Measurements from ENCODE around the gene ATP4B.

ATP4B gene

GRCh38 chr13:113657851-113658741 is at the start of gene ATP4B:
Gene ATP4B (minus strand): TSS chr13:113658198. CDS start chr13:113658144, 54 bp downstream.
- no peak for DNase-seq (ENCODE audit: low read depth)

GRCh38 chr13:113672002-113672651 is 14.1 kb upstream of the ATP4B start:
- no peak for DNase-seq (ENCODE audit: low read depth)

GRCh38 chr13:113671066-113672001 is 13.3 kb upstream of the ATP4B start:
- no peak for DNase-seq (ENCODE audit: low read depth)

GRCh38 chr13:113670541-113670940 is 12.5 kb upstream of the ATP4B start:
- no peak for DNase-seq (ENCODE audit: low read depth)

- no peak for DNase-seq (ENCODE audit: low read depth)
Measured at GRCh38 chr13:113669755-113670341, 11.8 kb upstream of the ATP4B start.

GRCh38 chr13:113669231-113669754 is 11.3 kb upstream of the ATP4B start:
- no peak for DNase-seq (ENCODE audit: low read depth)

- DNase-seq (ENCODE audit: low read depth): no peak
Measured at GRCh38 chr13:113668491-113668971, 10.5 kb upstream of the ATP4B start.

- DNase-seq (ENCODE audit: low read depth): no peak
Measured at GRCh38 chr13:113667771-113668490, 9.9 kb upstream of the ATP4B start.

- no peak for DNase-seq (ENCODE audit: low read depth)
Measured at GRCh38 chr13:113666951-113667701, 9.1 kb upstream of the ATP4B start, which contains the start of gene GRK1. Gene GRK1 (plus strand): TSS chr13:113667219. CDS start chr13:113667387, 168 bp downstream.

- no peak for DNase-seq (ENCODE audit: low read depth)
Measured at GRCh38 chr13:113666329-113666670, 8.3 kb upstream of the ATP4B start.

- no peak for DNase-seq (ENCODE audit: low read depth)
Measured at GRCh38 chr13:113665597-113666328, 7.8 kb upstream of the ATP4B start.

GRCh38 chr13:113664751-113665596 is 7.0 kb upstream of the ATP4B start:
- no peak for DNase-seq (ENCODE audit: low read depth)

GRCh38 chr13:113663934-113664333 is 5.9 kb upstream of the ATP4B start:
- no peak for DNase-seq (ENCODE audit: low read depth)

- DNase-seq (ENCODE audit: low read depth): no peak
Measured at GRCh38 chr13:113661509-113661908, 3.5 kb upstream of the ATP4B start.

- no peak for DNase-seq (ENCODE audit: low read depth)
Measured at GRCh38 chr13:113660066-113660465, 2.1 kb upstream of the ATP4B start.

- DNase-seq (ENCODE audit: low read depth): no peak
Measured at GRCh38 chr13:113659337-113659736, 1.3 kb upstream of the ATP4B start.

- DNase-seq (ENCODE audit: low read depth): no peak
Measured at GRCh38 chr13:113658836-113659235, 838 bp upstream of the ATP4B start.
